GM23338 (cell line): ENCODE data around the gene KCNT1.

Experiments
- EZH2 ChIP-seq: fragments of 200-600 bp; sonication (generic); IDR thresholded peaks from one replicate; pipeline ENCODE4 v1.8.0; 2017; ENCODE audit warnings: antibody characterized with exemption, mild to moderate bottlenecking, low read depth; ENCODE audit not compliant: unreplicated experiment
- TF ChIP-seq, protein P1 (sequence below), 2 experiments: fragments of 200-600 bp in 1 of 2; sonication (generic) in 1 of 2; conservative IDR thresholded peaks; 2 replicates each; pipeline versions ENCODE4 v1.5.1 to v1.6.1; 2016 to 2017; ENCODE audit warnings: antibody characterized with exemption in 2 of 2, low read depth in 2 of 2, mild to moderate bottlenecking in 2 of 2, moderate library complexity in 1 of 2

DNA sequence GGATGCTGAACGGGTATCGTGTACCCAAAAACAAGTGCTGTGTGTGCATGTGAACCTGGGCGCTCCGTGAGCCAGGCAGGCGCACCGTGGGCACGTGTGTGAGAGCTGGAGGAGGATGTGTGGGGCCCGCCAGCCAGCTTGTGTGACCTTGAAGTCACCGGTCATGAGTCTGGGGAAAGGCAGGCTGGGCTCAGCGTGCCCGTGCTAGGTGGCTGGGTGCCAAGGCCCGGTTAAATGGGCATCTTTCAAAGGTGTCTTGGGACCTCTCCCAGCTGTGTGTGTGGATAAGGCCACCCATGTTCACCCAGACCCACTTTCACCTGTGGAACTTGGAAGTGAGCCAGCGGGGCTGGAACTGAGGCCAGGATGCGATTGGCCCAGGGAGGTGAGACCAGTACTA is 3.4 kb downstream of the KCNT1 start:
- TF ChIP-seq EZH2: no peak
- TF ChIP-seq, protein P1, sequence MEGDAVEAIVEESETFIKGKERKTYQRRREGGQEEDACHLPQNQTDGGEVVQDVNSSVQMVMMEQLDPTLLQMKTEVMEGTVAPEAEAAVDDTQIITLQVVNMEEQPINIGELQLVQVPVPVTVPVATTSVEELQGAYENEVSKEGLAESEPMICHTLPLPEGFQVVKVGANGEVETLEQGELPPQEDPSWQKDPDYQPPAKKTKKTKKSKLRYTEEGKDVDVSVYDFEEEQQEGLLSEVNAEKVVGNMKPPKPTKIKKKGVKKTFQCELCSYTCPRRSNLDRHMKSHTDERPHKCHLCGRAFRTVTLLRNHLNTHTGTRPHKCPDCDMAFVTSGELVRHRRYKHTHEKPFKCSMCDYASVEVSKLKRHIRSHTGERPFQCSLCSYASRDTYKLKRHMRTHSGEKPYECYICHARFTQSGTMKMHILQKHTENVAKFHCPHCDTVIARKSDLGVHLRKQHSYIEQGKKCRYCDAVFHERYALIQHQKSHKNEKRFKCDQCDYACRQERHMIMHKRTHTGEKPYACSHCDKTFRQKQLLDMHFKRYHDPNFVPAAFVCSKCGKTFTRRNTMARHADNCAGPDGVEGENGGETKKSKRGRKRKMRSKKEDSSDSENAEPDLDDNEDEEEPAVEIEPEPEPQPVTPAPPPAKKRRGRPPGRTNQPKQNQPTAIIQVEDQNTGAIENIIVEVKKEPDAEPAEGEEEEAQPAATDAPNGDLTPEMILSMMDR (conservative IDR thresholded peaks at IDR 0.05; ENCODE audit: low read depth in 2 of 2): no peak
